GM23248 (cell line): ENCODE measurements around the gene AIDA.

Experiments used
- EZH2 ChIP-seq: fragments of 200-600 bp; sonication (generic); IDR thresholded peaks from 2 replicates; pipeline ENCODE4 v1.6.1; 2018; ENCODE audit warnings: antibody characterized with exemption, mild to moderate bottlenecking; ENCODE audit not compliant: insufficient read depth, poor library complexity, severe bottlenecking
- EZH2phosphoT487 ChIP-seq: fragments of 200-600 bp; sonication (generic); IDR thresholded peaks from 2 replicates; pipeline ENCODE4 v1.6.1; 2018; ENCODE audit warnings: antibody characterized with exemption, moderate library complexity, mild to moderate bottlenecking, low read depth; ENCODE audit not compliant: insufficient read depth

DNA sequence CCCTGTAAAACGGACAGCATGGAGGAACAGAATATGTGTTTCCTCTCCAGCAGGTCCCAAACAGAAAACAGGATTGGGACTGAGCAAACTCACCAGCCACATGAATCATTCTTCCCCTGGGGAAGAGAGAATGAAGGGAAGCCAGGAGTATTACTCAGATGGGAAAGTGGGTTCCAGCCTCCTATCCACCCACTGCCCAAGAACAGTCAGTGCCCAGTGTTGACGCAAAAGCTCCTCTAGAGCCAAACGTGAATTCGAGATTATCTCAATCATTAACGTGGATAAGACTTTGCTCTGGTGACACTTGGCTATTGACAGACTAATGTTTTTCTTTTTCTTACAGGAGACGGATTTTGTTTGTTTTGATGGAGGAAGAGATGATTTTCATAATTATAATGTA lies 85.1 kb downstream of the AIDA start:
- TF ChIP-seq EZH2 (no peak), EZH2phosphoT487 (no peak)
